Measurements from ENCODE around the gene GAREM1.
A peak's percentile ranks its signal among the peaks of the same experiment; 100 is the strongest.

The GAREM1 gene

DNA sequence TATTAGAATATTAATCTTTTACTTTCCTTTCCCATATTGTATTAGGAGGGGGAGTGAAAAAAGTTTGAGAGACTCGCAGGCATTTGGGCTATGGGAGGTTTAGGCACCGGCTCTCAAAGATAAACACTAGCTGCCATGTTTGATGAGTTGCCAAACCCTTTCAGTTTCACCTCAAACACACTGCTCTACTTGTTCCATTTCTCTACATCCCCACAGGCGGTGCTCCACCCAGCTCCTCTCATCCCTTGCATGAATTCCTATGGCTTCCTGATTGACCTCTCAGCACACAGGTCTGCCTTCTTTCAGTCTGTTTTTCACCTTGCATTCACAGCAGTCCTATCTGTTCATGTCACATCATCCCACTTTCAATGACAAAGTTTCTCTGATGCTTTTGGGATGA, 215.1 kb downstream of the GAREM1 start:
- WGBS (ENCODE audit: extremely low coverage, insufficient coverage, low lambda C conversion rate), result no CpG with 5 or more reads among the region's 3 CpGs
- no peak overlapping the region for H2BK120ac ChIP-seq (ENCODE audit: low read depth, low read length)
- no peak overlapping the region for H3K4me3 ChIP-seq (ENCODE audit: low read length)
- H3K56ac ChIP-seq (ENCODE audit: low read length), result no peak overlapping the region
- no peak overlapping the region for H3K4ac ChIP-seq (ENCODE audit: low read depth, low read length)
- no peak overlapping the region for H3K18ac ChIP-seq (ENCODE audit: low read length)
- H3K36me3 ChIP-seq (ENCODE audit: control insufficient read depth, insufficient read depth, low read length), result no peaks in the 10 kb centered on the region
- H3K23ac ChIP-seq (ENCODE audit: low read length), result no peak overlapping the region
- no peak overlapping the region for H4K8ac ChIP-seq (ENCODE audit: low read depth, low read length)
- H3K4me1 ChIP-seq (ENCODE audit: control insufficient read depth, low read depth, low read length), result no peaks in the 10 kb centered on the region
- H2BK5ac ChIP-seq (ENCODE audit: low read length), result no peak overlapping the region
- no peaks in the 10 kb centered on the region for H3K79me1 ChIP-seq (ENCODE audit: low read length)
- DNase-seq, result no peak
- no peak overlapping the region for H2AK5ac ChIP-seq (ENCODE audit: low read length)
- no peak overlapping the region for H4K5ac ChIP-seq (ENCODE audit: low read length)
- H3K27ac ChIP-seq (ENCODE audit: low read depth, low read length), result no peak overlapping the region
- H3K27me3 ChIP-seq (ENCODE audit: insufficient read depth, low read length, poor library complexity), result no peaks in the 10 kb centered on the region
- no peak overlapping the region for H3K9ac ChIP-seq (ENCODE audit: low read length)
- no peaks in the 10 kb centered on the region for H3K79me2 ChIP-seq (ENCODE audit: control insufficient read depth, insufficient read depth, low read length)
- no peak overlapping the region for H3K4me2 ChIP-seq (ENCODE audit: low read length)
- no peak overlapping the region for H2BK15ac ChIP-seq (replicated peaks; ENCODE audit: low read depth)

DNA sequence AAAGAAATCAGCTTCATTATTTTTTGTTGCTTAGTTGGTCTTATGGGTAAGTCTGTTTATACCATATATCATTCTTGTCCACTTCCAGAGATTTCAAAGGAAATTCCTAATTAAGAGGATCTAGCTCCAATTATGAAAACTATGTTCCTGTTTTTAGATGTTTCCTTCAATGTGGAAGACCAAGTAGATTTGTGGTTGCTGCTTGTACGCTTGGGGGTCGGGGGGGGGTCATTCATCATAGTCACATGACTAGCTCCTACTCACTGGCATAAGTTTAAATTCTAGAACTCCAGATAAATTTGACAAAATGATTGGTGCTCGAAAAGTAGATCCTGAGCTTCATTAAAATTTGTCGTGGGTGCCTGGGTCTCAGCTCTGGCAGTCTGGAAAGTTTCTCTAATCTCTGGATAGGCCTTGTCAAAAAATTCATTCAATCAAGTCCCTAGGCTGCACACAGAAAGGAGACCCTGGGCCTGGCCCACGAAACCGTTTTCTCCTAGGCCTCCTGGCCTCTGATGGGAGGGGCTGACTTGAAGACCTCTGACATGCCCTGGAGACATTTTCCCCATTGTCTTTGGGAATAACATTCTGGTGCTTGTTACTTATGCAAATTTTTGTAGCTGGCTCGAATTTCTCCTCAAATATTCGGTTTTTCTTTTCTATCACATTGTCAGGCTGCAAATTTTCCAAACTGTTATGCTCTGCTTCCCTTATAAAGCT, 218.4 kb downstream of the GAREM1 start:
- H3K36me3 ChIP-seq (ENCODE audit: control insufficient read depth, insufficient read depth, low read length), result no peaks in the 10 kb centered on the region
- no peak overlapping the region for H3K18ac ChIP-seq (ENCODE audit: low read length)
- H3K27me3 ChIP-seq (ENCODE audit: insufficient read depth, low read length, poor library complexity), result no peaks in the 10 kb centered on the region
- H3K4me1 ChIP-seq (ENCODE audit: control insufficient read depth, low read depth, low read length), result no peaks in the 10 kb centered on the region
- H3K23ac ChIP-seq (ENCODE audit: low read length), result no peak overlapping the region
- no peaks in the 10 kb centered on the region for H3K79me2 ChIP-seq (ENCODE audit: control insufficient read depth, insufficient read depth, low read length)
- H2AK5ac ChIP-seq (ENCODE audit: low read length), result no peak overlapping the region
- no peak overlapping the region for H2BK120ac ChIP-seq (ENCODE audit: low read depth, low read length)
- no peak overlapping the region for H3K4me3 ChIP-seq (ENCODE audit: low read length)
- no CpG with 5 or more reads among the region's 8 CpGs for WGBS (ENCODE audit: extremely low coverage, insufficient coverage, low lambda C conversion rate)
- H4K8ac ChIP-seq (ENCODE audit: low read depth, low read length), result no peak overlapping the region
- H3K4me2 ChIP-seq (ENCODE audit: low read length), result no peak overlapping the region
- no peak overlapping the region for H4K5ac ChIP-seq (ENCODE audit: low read length)
- H3K4ac ChIP-seq (ENCODE audit: low read depth, low read length), result no peak overlapping the region
- no peak overlapping the region for H3K9ac ChIP-seq (ENCODE audit: low read length)
- peak; percentile 54 for DNase-seq
- H3K27ac ChIP-seq (ENCODE audit: low read depth, low read length), result no peak overlapping the region
- no peak overlapping the region for H2BK5ac ChIP-seq (ENCODE audit: low read length)
- no peak overlapping the region for H3K56ac ChIP-seq (ENCODE audit: low read length)
- no peak overlapping the region for H2BK15ac ChIP-seq (replicated peaks; ENCODE audit: low read depth)
- no peaks in the 10 kb centered on the region for H3K79me1 ChIP-seq (ENCODE audit: low read length)

DNA sequence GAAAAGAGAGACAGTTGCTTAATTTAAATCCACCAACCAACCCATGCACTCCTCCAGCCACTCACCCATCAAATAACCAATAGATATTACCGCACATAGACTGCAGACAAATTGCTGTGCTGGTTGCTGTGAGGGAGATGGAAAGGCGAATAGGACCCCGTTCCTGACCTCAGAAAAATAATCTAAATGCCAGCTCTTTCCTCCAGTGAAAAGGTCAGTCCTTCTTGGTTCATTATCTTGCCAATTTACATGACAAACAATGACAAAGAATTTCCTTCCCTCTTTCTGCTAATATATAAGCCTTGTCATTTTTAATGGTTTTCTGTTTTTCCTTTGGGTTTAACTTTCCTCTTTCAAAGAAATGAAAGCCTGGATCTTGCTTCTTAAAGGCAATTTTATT, 219.2 kb downstream of the GAREM1 start:
- no peak overlapping the region for H2BK5ac ChIP-seq (ENCODE audit: low read length)
- H3K4me2 ChIP-seq (ENCODE audit: low read length), result no peak overlapping the region
- H2BK120ac ChIP-seq (ENCODE audit: low read depth, low read length), result no peak overlapping the region
- no peak overlapping the region for H3K23ac ChIP-seq (ENCODE audit: low read length)
- no peaks in the 10 kb centered on the region for H3K4me1 ChIP-seq (ENCODE audit: control insufficient read depth, low read depth, low read length)
- H4K8ac ChIP-seq (ENCODE audit: low read depth, low read length), result no peak overlapping the region
- no peak overlapping the region for H3K4me3 ChIP-seq (ENCODE audit: low read length)
- H3K56ac ChIP-seq (ENCODE audit: low read length), result no peak overlapping the region
- DNase-seq, result no peak
- no peak overlapping the region for H3K4ac ChIP-seq (ENCODE audit: low read depth, low read length)
- no peak overlapping the region for H4K5ac ChIP-seq (ENCODE audit: low read length)
- H3K18ac ChIP-seq (ENCODE audit: low read length), result no peak overlapping the region
- no peaks in the 10 kb centered on the region for H3K79me2 ChIP-seq (ENCODE audit: control insufficient read depth, insufficient read depth, low read length)
- no peaks in the 10 kb centered on the region for H3K36me3 ChIP-seq (ENCODE audit: control insufficient read depth, insufficient read depth, low read length)
- no peak overlapping the region for H3K27ac ChIP-seq (ENCODE audit: low read depth, low read length)
- H2BK15ac ChIP-seq (replicated peaks; ENCODE audit: low read depth), result no peak overlapping the region
- H2AK5ac ChIP-seq (ENCODE audit: low read length), result no peak overlapping the region
- H3K79me1 ChIP-seq (ENCODE audit: low read length), result no peaks in the 10 kb centered on the region
- no peaks in the 10 kb centered on the region for H3K27me3 ChIP-seq (ENCODE audit: insufficient read depth, low read length, poor library complexity)
- H3K9ac ChIP-seq (ENCODE audit: low read length), result no peak overlapping the region
- no CpG with 5 or more reads among the region's 3 CpGs for WGBS (ENCODE audit: extremely low coverage, insufficient coverage, low lambda C conversion rate)

DNA sequence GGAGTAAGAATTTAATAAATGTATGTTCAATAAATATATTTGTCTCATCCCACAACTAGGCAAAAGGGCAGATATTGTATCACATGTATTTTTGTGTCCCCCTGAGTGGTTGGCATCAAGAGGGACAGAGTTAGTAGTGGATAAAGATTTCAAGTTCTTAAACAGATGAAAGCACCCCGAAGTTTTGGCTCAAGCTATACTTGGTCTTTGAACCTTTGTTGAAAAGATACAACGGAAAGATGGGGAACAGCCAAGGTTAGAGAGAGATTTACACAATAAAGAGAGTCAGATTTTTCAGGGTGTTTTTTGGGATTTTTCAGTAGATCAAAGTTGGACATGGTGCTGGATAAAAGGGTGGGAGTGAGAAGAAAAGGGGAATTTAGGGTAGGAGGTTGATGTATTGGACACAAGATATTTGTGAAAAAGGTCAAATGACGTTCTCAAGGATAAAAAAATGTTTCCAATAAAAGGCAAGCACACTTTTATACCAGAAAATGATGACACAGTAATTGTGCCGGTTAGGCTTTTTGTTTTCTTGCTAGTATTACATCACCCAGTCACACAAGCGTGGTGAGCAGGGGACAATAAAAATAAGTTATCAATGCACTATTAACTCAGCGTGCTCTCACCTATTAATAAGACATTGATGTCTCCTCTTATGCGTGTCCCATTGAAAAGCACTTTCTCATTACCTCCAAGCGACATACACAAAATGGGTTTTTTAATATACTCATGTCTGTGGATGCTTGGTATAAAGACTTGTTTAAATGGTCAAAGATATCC, 221.3 kb downstream of the GAREM1 start:
- WGBS (ENCODE audit: extremely low coverage, insufficient coverage, low lambda C conversion rate), result 100% methylated on average over 1 of the region's 8 CpGs
- Histone ChIP-seq H2BK5ac (ENCODE audit: low read length) (no peak overlapping the region), H2BK120ac (ENCODE audit: low read depth, low read length) (no peak overlapping the region)

DNA sequence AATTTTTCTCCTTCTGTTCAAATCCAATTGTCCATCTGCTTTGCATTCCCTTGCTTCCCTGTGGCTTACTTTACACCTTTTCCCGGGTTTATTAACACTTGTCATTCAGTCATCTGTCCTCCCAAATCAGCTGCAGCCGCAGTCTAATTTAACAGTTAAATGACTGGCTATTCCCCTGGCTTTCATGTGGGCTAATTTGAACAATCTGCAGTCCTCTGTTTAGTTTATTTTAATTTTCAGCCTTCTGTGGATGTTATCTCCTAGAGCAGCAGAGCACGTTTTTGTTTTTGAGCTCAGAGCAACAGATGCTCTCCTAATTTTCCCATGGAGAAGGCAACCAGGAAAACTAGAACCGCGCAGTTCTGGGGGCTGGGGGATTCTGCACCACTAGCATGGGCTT, 225.8 kb downstream of the GAREM1 start:
- no peaks in the 10 kb centered on the region for H3K27me3 ChIP-seq (ENCODE audit: insufficient read depth, low read length, poor library complexity)
- H3K4me2 ChIP-seq (ENCODE audit: low read length), result no peak overlapping the region
- no peak overlapping the region for H3K4me3 ChIP-seq (ENCODE audit: low read length)
- H4K5ac ChIP-seq (ENCODE audit: low read length), result no peak overlapping the region
- H4K8ac ChIP-seq (ENCODE audit: low read depth, low read length), result no peak overlapping the region
- H3K4me1 ChIP-seq (ENCODE audit: control insufficient read depth, low read depth, low read length), result no peaks in the 10 kb centered on the region
- H2AK5ac ChIP-seq (ENCODE audit: low read length), result no peak overlapping the region
- H3K36me3 ChIP-seq (ENCODE audit: control insufficient read depth, insufficient read depth, low read length), result no peaks in the 10 kb centered on the region
- H2BK120ac ChIP-seq (ENCODE audit: low read depth, low read length), result no peak overlapping the region
- no peak overlapping the region for H3K56ac ChIP-seq (ENCODE audit: low read length)
- no peak overlapping the region for H3K4ac ChIP-seq (ENCODE audit: low read depth, low read length)
- no peak overlapping the region for H2BK15ac ChIP-seq (replicated peaks; ENCODE audit: low read depth)
- no peak overlapping the region for H3K27ac ChIP-seq (ENCODE audit: low read depth, low read length)
- H2BK5ac ChIP-seq (ENCODE audit: low read length), result no peak overlapping the region
- no peaks in the 10 kb centered on the region for H3K79me1 ChIP-seq (ENCODE audit: low read length)
- no peaks in the 10 kb centered on the region for H3K79me2 ChIP-seq (ENCODE audit: control insufficient read depth, insufficient read depth, low read length)
- no CpG with 5 or more reads among the region's 5 CpGs for WGBS (ENCODE audit: extremely low coverage, insufficient coverage, low lambda C conversion rate)
- no peak overlapping the region for H3K9ac ChIP-seq (ENCODE audit: low read length)
- no peak overlapping the region for H3K23ac ChIP-seq (ENCODE audit: low read length)
- DNase-seq, result no peak
- H3K18ac ChIP-seq (ENCODE audit: low read length), result no peak overlapping the region

More for the DNA sequence above, 221.3 kb downstream of the GAREM1 start:
- Histone ChIP-seq H3K4me3 (ENCODE audit: low read length) (no peak overlapping the region), H2BK15ac (replicated peaks; ENCODE audit: low read depth) (no peak overlapping the region), H2AK5ac (ENCODE audit: low read length) (no peak overlapping the region), H3K79me2 (ENCODE audit: control insufficient read depth, insufficient read depth, low read length) (no peaks in the 10 kb centered on the region), H3K4me2 (ENCODE audit: low read length) (no peak overlapping the region), H3K18ac (ENCODE audit: low read length) (no peak overlapping the region), H3K79me1 (ENCODE audit: low read length) (no peaks in the 10 kb centered on the region), H3K27me3 (ENCODE audit: insufficient read depth, low read length, poor library complexity) (no peaks in the 10 kb centered on the region), H3K56ac (ENCODE audit: low read length) (no peak overlapping the region), H3K4me1 (ENCODE audit: control insufficient read depth, low read depth, low read length) (no peaks in the 10 kb centered on the region), H3K9ac (ENCODE audit: low read length) (no peak overlapping the region), H4K5ac (ENCODE audit: low read length) (no peak overlapping the region), H3K27ac (ENCODE audit: low read depth, low read length) (no peak overlapping the region), H4K8ac (ENCODE audit: low read depth, low read length) (no peak overlapping the region), H3K36me3 (ENCODE audit: control insufficient read depth, insufficient read depth, low read length) (no peaks in the 10 kb centered on the region), H3K23ac (ENCODE audit: low read length) (no peak overlapping the region), H3K4ac (ENCODE audit: low read depth, low read length) (no peak overlapping the region)
- no peak for DNase-seq
